HG02970 (cell line): ENCODE results near the gene ROR1.
"Not testable (repeated sequence)": the region's sequence is repeated elsewhere in the genome, so short reads cannot be mapped to it uniquely, and the experiment has no call there.

Experiments
- ATAC-seq: cut with Tn5 transposase; IDR thresholded peaks from one replicate; pipeline ENCODE4 v1.9.1; 2021; ENCODE audit warnings: mild to moderate bottlenecking, moderate library complexity, moderate number of reproducible peaks; ENCODE audit not compliant: unreplicated experiment, low FRiP score

The ROR1 gene

DNA sequence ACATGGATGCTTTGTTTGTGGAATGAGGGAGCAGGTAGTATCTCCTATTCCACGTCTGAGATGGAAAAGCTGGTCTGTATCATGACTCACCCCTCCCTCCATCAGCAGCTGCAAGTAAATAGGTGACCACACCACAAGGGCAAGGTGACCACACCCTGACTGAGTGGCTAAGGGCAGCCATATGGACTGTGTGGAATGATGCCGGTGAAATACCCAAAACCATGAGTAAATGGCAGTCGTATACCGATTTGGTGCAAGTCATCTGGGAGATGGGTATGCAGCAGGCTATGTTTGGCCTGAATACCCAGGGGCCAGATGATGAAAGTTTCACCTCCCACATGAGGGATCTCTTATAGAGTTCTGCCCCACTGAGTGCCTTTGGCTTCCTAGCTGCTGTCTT, 413.8 kb downstream of the ROR1 start:
- no peak for ATAC-seq

GRCh38 chr1:64192290-64192689, 418.5 kb downstream of the ROR1 start:
- no peak for ATAC-seq

DNA sequence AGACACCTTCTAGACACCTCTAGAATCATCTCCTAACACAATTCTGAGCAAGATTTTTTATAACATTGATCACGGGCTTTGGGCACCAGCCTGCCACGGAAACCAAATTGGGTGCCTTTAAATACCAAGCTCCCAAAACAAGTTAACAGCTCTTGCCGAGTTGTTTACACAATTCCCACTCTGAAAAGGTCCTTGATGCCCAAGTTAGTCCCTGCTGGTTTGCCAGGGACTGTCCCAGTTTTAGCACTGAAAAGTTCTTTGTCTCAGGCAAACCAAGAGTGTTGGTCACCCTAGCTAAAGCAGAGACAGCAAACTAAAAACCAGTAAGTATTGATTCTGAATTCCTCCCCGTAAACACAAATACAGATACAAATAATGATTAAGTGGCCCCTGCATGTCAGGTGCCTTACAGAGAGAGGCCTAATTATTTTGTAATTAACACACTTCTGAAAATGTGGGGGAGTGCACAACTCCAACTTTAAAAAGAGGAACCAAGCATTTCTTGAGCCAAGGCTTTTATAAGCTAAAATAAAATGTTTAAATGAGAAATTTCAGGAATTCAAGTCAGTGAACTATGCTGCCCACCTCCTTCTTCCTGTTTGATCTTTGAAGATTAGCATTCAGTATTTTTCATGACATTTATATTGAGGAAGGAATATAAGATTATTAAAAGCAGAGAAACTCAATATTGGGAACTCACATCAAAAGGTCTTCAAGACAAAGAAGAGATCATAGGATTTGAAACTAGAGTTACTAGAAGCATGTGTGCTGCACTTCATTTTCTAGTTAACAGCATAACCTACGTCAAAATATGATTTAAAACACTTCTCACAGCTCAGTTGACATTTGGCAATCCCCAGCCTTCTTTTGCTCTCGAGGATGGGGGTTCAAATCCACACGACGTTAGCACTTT, 420.6 kb downstream of the ROR1 start:
- no peak for ATAC-seq

- ATAC-seq: no peak
Observed at GRCh38 chr1:64195081-64195395, 421.2 kb downstream of the ROR1 start.

GRCh38 chr1:64196074-64196870, 422.5 kb downstream of the ROR1 start:
- ATAC-seq: no peak

DNA sequence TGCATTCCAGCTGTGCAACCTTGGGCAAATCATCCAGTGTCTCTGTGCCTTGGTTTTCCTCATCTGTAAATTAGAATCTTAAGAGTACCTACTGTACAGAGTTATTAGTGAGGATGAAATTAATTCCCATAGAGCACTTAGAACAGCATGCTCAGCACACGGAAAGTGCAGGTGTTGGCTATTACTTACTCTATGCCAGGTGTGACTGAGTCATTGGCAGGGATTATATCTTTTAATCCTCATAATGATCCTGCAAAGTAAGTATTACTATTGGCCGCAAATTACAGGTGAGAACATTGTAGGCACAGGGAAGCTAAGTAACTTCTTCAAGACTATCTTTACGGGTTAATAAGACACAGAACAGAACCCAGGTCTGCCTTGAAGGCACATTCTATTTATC, 423.3 kb downstream of the ROR1 start:
- ATAC-seq: no peak

DNA sequence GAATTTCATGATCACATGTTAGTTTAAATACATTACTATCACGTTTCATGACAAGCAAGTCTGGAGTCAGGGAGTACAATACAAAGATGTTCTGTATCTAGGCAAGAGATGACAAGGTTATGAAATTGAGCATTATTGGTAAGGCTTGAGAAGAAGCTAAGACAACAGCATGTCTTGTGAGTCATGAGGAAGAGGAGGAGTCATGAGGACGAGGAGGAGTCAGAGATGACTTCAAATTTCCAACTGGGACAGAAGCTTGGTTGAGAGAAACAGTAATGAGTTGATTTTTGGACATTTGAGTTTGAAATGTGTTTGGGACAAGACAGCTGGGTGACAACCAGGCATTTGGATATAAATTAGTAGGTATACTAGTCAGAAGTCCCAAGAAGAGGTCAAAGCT, 425.3 kb downstream of the ROR1 start:
- no peak for ATAC-seq

GRCh38 chr1:64200064-64200463, 426.2 kb downstream of the ROR1 start:
- no peak for ATAC-seq

DNA sequence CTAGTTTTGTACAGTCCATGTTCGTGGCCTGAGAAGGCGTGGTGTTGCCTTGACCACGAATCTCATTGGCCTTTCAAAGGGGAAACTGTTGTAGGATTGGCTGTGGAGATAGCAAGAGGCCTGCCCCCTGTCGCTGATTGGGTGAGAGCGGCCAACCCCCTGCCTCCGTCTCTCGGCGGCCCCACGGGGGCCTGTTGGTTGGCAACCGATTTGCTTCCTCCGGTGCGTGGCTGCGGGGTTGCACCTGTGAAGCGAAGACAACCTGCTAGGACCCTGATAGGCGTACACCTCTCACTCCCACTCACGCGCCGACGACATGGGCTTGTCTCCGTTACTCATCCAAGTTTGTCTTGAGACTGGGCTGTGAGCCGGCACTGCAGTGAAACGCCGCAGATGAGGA, 429.6 kb downstream of the ROR1 start, which contains the start of gene UBE2U:
Gene UBE2U, plus strand, starts transcription at position 204 of the 400 bp plus-strand sequence. CDS start 428 bp downstream, outside the sequence.
- no peak for ATAC-seq

- ATAC-seq: no peak
Observed at GRCh38 chr1:64209221-64209620, 435.4 kb downstream of the ROR1 start.

DNA sequence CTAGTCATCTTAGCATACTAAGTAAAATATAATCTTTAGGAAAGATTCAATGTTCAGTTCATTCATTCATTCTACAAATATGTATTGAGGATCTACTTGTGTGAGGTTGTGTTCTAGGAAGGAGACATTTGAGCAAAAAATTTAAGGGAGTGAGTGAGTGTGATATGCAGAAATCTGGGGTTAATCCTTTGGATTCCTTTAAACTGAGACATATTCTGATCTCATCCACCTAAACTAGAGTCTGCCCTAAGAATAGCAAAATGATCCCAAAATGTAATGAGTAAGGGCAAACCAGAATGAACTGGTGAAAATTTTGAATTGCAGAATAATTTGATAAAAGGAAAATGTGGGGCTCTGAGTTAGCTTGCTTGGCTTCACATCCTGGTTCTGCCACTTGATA, 438.2 kb downstream of the ROR1 start:
- ATAC-seq: no peak

DNA sequence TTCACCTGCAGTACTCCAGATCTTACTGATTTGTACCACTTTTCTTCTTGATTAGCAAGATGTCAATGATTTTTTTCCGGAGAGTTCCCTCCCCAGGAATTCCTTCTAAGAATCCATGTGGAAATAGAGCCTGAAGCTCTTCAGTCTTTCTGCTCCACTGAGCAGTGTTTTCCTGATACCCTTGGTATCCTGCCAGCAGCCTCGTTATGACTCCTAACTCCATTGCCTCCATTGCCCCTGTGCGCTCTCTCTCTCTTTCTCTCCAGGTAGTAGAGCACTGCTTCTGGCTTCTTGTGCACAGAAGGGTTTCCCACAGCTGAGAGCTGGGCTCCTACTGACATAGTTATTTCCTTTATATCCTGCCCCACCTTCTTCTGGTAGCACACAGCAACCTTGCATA, 441.8 kb downstream of the ROR1 start:
- no peak for ATAC-seq

GRCh38 chr1:64220241-64220640, 446.4 kb downstream of the ROR1 start:
- ATAC-seq: no peak

DNA sequence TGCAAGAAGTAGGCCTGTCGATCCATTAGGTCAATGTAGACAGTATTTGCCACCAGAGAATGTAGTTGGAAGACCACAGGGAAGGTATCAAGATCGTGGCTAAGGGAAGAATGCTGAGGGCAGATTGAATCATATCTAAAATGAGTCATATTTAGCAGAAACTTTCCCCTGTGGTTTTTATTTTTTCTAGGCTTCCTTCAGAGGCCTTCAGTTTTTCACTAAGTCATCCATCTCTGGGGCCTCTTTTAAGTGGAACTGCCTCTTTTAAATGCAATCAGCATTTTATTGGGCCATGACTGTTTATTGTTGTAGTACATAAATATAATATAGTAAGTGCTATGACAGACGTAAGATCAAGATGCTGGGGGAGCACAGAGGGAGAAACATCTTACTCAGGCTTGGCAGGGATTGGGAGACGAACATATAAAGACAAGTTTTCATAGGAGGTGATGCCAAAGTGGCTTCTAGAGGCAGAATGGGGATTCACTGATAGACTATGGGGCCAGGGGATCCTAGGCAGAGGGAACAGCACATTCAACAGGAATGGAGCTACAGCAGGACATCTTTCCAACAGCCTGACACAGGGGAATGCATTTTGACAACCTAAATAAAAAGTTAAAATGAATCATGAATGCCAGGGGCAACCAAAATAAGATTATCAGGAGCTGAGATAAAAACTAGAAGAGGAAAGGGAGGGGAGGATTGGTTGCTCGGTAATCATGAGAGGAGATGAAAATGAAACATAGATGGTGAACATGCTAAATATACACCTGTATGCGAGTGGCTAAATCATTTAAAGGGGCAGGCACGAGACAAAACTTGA, 449.7 kb downstream of the ROR1 start:
- ATAC-seq: no peak

GRCh38 chr1:64224236-64224635, 450.4 kb downstream of the ROR1 start:
- not testable (repeated sequence) for ATAC-seq

DNA sequence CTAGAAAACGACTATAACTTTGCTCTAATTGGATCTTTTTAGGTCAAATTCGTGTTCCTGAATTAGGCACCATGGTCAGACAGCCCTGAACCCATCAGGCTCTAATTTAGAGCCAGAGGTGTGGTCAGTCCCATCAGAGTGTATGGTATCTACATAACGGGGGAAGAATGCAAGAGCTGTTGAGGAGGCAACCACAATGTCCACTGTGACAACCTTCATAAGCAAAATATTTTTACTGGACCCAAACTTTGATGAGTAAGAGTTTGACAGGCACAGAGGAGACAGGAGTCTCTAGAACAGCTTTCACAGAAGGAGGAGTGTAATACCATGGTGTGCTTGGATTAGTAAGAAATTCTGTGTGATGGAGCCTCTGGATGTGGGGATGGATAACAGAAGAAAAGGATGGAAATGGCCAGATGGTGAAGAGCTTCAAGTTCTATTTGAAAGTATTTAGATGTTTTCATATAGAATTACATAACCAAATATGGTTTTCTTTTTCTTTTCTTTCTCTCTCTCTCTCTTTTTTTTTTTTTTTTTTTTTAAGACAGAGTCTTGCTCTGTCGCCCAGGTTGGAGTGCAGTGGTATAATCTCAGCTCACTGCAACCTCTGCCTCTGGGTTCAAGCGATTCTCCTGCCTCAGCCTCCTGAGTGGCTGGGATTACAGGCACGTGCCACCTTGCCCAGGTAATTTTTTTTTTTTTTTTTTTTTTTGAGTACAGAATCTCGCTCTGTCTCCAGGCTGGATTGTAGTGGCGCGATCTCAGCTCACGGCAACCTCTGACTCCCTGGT, 454.5 kb downstream of the ROR1 start:
- no peak for ATAC-seq

- no peak for ATAC-seq
Observed at GRCh38 chr1:64229307-64229706, 455.5 kb downstream of the ROR1 start.
